SK-N-SH treated with all-trans-retinoic acid at 6 μM for 48 hours (cell line): ENCODE measurements around the gene TMEM39B.

Experiments used
- ATAC-seq: fragments of 200-7000 bp; cut with Tn5 transposase; 3 replicates; pipeline ENCODE4 v1.9.1; 2020; ENCODE audit warnings: mild to moderate bottlenecking, moderate library complexity
- ARNTL ChIP-seq: fragments of 450-650 bp; formaldehyde crosslinking; IDR thresholded peaks from 2 replicates; pipeline ENCODE4 v1.5.0; 2020; ENCODE audit warnings: low read depth, mild to moderate bottlenecking, moderate library complexity, borderline replicate concordance
- BACH2 ChIP-seq: fragments of 250-450 bp; sonication (Bioruptor Pico); IDR thresholded peaks from 2 replicates; pipeline ENCODE4 v1.9.0; 2021; ENCODE audit warnings: mild to moderate bottlenecking, borderline replicate concordance
- CSDC2 ChIP-seq: fragments of 250-450 bp; sonication (Bioruptor Pico); IDR thresholded peaks from 2 replicates; pipeline ENCODE4 v1.5.0; 2020; ENCODE audit warnings: mild to moderate bottlenecking, moderate library complexity
- ESRRG ChIP-seq: fragments of 250-450 bp; sonication (Bioruptor Pico); IDR thresholded peaks from 2 replicates; pipeline ENCODE4 v1.6.1; 2021; ENCODE audit warnings: mild to moderate bottlenecking
- GLIS3 ChIP-seq: fragments of 250-450 bp; sonication (Bioruptor Pico); IDR thresholded peaks from 2 replicates; pipeline ENCODE4 v1.5.0; 2020; ENCODE audit warnings: mild to moderate bottlenecking, moderate library complexity
- ISL1 ChIP-seq: fragments of 250-450 bp; sonication (Bioruptor Pico); IDR thresholded peaks from 2 replicates; pipeline ENCODE4 v2.1.2; 2022; ENCODE audit warnings: mild to moderate bottlenecking, moderate library complexity
- OSR1 ChIP-seq: fragments of 250-450 bp; sonication (Bioruptor Pico); IDR thresholded peaks from 2 replicates; pipeline ENCODE4 v1.8.0; 2022; ENCODE audit warnings: moderate library complexity, mild to moderate bottlenecking, inconsistent platforms
- PPARA ChIP-seq: fragments of 250-450 bp; sonication (Bioruptor Pico); IDR thresholded peaks from 2 replicates; pipeline ENCODE4 v1.5.0; 2020; ENCODE audit warnings: mild to moderate bottlenecking, borderline replicate concordance
- SNAI2 ChIP-seq: fragments of 250-450 bp; sonication (Bioruptor Pico); IDR thresholded peaks from 2 replicates; pipeline ENCODE4 v1.5.0; 2020; ENCODE audit warnings: mild to moderate bottlenecking, moderate library complexity
- TCF4 ChIP-seq: fragments of 250-450 bp; sonication (Bioruptor Pico); IDR thresholded peaks from 2 replicates; pipeline ENCODE4 v1.8.0; 2021; ENCODE audit warnings: mild to moderate bottlenecking, moderate library complexity, borderline replicate concordance
- ZC3H10 ChIP-seq: fragments of 250-450 bp; sonication (Bioruptor Pico); IDR thresholded peaks from 2 replicates; pipeline ENCODE4 v1.5.1; 2021; ENCODE audit warnings: mild to moderate bottlenecking, moderate library complexity
- ZFP3 ChIP-seq: fragments of 250-450 bp; sonication (Bioruptor Pico); IDR thresholded peaks from 2 replicates; pipeline ENCODE4 v1.5.0; 2020; ENCODE audit warnings: mild to moderate bottlenecking, moderate library complexity
- ZFP30 ChIP-seq: fragments of 450-650 bp; formaldehyde crosslinking; IDR thresholded peaks from 2 replicates; pipeline ENCODE4 v1.5.0; 2022; ENCODE audit warnings: mild to moderate bottlenecking, moderate library complexity
- ZNF565 ChIP-seq: fragments of 450-650 bp; formaldehyde crosslinking; conservative IDR thresholded peaks from 2 replicates; pipeline ENCODE4 v1.5.0; 2020; ENCODE audit warnings: low read depth, mild to moderate bottlenecking, moderate library complexity
- ZNF70 ChIP-seq: fragments of 450-650 bp; formaldehyde crosslinking; IDR thresholded peaks from 2 replicates; pipeline ENCODE4 v1.5.0; 2020; ENCODE audit warnings: mild to moderate bottlenecking, moderate library complexity
- ZNF8 ChIP-seq: fragments of 450-650 bp; formaldehyde crosslinking; IDR thresholded peaks from 2 replicates; pipeline ENCODE4 v1.5.0; 2020; ENCODE audit warnings: mild to moderate bottlenecking, moderate library complexity
- TF ChIP-seq, protein P1 (sequence below): fragments of 250-450 bp; sonication (Bioruptor Pico); IDR thresholded peaks from 2 replicates; pipeline ENCODE4 v1.5.1; 2021; ENCODE audit warnings: mild to moderate bottlenecking, moderate library complexity
- TF ChIP-seq, protein P2 (sequence below): fragments of 250-450 bp; sonication (Bioruptor Pico); IDR thresholded peaks from 2 replicates; pipeline ENCODE4 v1.8.0; 2020; ENCODE audit warnings: mild to moderate bottlenecking, moderate library complexity, borderline replicate concordance
- TF ChIP-seq, protein P3 (sequence below): fragments of 250-450 bp; sonication (Bioruptor Pico); IDR thresholded peaks from 2 replicates; pipeline ENCODE4 v1.5.0; 2020; ENCODE audit warnings: mild to moderate bottlenecking, moderate library complexity
- TF ChIP-seq, protein P4 (sequence below): fragments of 250-450 bp; sonication (Bioruptor Pico); IDR thresholded peaks from 2 replicates; pipeline ENCODE4 v1.8.0; 2021; ENCODE audit warnings: low read depth, mild to moderate bottlenecking, moderate library complexity, borderline replicate concordance

TMEM39B gene

DNA sequence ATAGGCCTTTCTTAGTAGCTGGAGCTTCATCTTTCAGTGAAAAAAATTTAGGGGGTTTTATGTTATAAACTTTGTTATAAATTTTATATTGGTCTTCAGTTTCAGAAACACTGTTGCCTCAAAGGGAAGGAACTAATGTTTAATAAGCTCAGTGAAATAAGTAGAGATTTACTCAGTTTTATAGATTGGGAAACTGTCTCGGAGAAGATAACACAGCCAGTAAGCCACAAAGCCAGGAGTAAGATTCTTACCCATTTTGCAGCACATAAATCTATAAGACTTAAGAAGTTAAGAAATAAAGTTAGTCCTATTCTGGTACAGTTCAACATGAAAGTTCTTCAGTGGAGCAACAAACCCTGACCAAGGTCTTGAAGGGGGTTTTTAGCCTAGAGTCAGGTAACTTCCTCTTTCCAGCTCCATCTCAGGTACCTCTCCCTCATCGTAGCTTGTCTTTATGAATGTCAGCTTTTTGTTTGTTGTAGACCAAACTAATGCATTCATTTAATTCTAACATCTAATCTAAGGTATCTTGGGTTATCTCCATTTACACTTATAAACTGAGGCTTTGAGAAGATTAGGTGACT is 38.4 kb downstream of the TMEM39B start:
- TF ChIP-seq TCF4 (no peak), ESRRG (no peak), ZFP30 (no peak), PPARA (no peak), ZFP3 (CRISPR knock-in tag) (no peak), OSR1 (CRISPR knock-in tag) (no peak), ZC3H10 (no peak), SNAI2 (CRISPR knock-in tag) (no peak), CSDC2 (CRISPR knock-in tag) (no peak), ISL1 (CRISPR knock-in tag) (no peak)
- TF ChIP-seq, protein P1, sequence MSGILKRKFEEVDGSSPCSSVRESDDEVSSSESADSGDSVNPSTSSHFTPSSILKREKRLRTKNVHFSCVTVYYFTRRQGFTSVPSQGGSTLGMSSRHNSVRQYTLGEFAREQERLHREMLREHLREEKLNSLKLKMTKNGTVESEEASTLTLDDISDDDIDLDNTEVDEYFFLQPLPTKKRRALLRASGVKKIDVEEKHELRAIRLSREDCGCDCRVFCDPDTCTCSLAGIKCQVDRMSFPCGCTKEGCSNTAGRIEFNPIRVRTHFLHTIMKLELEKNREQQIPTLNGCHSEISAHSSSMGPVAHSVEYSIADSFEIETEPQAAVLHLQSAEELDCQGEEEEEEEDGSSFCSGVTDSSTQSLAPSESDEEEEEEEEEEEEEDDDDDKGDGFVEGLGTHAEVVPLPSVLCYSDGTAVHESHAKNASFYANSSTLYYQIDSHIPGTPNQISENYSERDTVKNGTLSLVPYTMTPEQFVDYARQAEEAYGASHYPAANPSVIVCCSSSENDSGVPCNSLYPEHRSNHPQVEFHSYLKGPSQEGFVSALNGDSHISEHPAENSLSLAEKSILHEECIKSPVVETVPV = no peak
- TF ChIP-seq, protein P2, sequence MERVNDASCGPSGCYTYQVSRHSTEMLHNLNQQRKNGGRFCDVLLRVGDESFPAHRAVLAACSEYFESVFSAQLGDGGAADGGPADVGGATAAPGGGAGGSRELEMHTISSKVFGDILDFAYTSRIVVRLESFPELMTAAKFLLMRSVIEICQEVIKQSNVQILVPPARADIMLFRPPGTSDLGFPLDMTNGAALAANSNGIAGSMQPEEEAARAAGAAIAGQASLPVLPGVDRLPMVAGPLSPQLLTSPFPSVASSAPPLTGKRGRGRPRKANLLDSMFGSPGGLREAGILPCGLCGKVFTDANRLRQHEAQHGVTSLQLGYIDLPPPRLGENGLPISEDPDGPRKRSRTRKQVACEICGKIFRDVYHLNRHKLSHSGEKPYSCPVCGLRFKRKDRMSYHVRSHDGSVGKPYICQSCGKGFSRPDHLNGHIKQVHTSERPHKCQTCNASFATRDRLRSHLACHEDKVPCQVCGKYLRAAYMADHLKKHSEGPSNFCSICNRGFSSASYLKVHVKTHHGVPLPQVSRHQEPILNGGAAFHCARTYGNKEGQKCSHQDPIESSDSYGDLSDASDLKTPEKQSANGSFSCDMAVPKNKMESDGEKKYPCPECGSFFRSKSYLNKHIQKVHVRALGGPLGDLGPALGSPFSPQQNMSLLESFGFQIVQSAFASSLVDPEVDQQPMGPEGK (CRISPR knock-in tag) = no peak
- TF ChIP-seq, protein P3, sequence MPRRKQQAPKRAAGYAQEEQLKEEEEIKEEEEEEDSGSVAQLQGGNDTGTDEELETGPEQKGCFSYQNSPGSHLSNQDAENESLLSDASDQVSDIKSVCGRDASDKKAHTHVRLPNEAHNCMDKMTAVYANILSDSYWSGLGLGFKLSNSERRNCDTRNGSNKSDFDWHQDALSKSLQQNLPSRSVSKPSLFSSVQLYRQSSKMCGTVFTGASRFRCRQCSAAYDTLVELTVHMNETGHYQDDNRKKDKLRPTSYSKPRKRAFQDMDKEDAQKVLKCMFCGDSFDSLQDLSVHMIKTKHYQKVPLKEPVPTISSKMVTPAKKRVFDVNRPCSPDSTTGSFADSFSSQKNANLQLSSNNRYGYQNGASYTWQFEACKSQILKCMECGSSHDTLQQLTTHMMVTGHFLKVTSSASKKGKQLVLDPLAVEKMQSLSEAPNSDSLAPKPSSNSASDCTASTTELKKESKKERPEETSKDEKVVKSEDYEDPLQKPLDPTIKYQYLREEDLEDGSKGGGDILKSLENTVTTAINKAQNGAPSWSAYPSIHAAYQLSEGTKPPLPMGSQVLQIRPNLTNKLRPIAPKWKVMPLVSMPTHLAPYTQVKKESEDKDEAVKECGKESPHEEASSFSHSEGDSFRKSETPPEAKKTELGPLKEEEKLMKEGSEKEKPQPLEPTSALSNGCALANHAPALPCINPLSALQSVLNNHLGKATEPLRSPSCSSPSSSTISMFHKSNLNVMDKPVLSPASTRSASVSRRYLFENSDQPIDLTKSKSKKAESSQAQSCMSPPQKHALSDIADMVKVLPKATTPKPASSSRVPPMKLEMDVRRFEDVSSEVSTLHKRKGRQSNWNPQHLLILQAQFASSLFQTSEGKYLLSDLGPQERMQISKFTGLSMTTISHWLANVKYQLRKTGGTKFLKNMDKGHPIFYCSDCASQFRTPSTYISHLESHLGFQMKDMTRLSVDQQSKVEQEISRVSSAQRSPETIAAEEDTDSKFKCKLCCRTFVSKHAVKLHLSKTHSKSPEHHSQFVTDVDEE (CRISPR knock-in tag) = no peak
- no peak for ATAC-seq

DNA sequence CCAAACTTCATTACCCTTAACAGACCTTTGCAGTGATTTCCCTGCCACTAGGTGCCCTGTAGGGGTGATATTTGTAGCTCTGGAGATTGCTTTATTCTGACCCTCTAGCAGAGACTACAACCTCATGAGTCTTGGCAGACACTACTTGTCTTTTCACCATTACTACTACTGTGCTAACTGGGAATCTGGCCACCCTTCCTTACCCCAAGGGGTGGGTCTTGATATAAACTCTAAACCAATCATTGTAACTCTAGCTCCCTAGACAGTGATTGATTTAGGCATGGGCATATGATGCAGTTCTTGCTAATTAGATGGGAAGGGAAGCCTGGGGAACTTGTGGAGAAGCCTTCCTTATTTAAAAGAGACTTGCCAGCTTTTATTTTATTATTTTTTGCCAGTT is 39.0 kb downstream of the TMEM39B start:
- no peak for TF ChIP-seq ZNF565 (CRISPR knock-in tag)
- no peak for TF ChIP-seq ZNF8 (CRISPR knock-in tag)
- no peak for TF ChIP-seq ZC3H10
- TF ChIP-seq ZNF70 (CRISPR knock-in tag) = no peak
- TF ChIP-seq, protein P3 (CRISPR knock-in tag) = no peak
- TF ChIP-seq, protein P4, sequence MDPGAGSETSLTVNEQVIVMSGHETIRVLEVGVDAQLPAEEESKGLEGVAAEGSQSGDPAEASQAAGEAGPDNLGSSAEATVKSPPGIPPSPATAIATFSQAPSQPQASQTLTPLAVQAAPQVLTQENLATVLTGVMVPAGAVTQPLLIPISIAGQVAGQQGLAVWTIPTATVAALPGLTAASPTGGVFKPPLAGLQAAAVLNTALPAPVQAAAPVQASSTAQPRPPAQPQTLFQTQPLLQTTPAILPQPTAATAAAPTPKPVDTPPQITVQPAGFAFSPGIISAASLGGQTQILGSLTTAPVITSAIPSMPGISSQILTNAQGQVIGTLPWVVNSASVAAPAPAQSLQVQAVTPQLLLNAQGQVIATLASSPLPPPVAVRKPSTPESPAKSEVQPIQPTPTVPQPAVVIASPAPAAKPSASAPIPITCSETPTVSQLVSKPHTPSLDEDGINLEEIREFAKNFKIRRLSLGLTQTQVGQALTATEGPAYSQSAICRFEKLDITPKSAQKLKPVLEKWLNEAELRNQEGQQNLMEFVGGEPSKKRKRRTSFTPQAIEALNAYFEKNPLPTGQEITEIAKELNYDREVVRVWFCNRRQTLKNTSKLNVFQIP (CRISPR knock-in tag) = no peak
- no peak for TF ChIP-seq BACH2 (CRISPR knock-in tag)
- TF ChIP-seq ISL1 (CRISPR knock-in tag) = no peak
- no peak for TF ChIP-seq ZFP30
- TF ChIP-seq ARNTL (CRISPR knock-in tag) = no peak
- TF ChIP-seq, protein P1 = no peak
- TF ChIP-seq OSR1 (CRISPR knock-in tag) = no peak
- TF ChIP-seq ESRRG = no peak
- no peak for TF ChIP-seq GLIS3 (CRISPR knock-in tag)
- ATAC-seq = no peak
